Forelimb muscle (tissue), 1 donor: ENCODE data around the gene SIDT2. TPM values are rescaled to one million over a fixed set of nuclear protein-coding genes. Genes with fewer than 3 reads are reported as not detected.

Source experiments
- polyA plus RNA-seq: library from polyadenylated mRNA; unstranded; fragments of 120-200 nt; gene quantifications from one replicate; pipeline ENCODE4 v1.2.1, GENCODE V29; 2013; ENCODE audit not compliant: insufficient read length

Gene SIDT2
- polyA plus RNA-seq, 1 donor: 37.0 TPM

Other genes with a start within 250 kb of the SIDT2 start
- gene SIK3, start 80.3 kb upstream of the SIDT2 start, polyA plus RNA-seq: 36.5 TPM
- 46.8 TPM for gene PAFAH1B2, start 34.5 kb upstream of the SIDT2 start, polyA plus RNA-seq
- 75.4 TPM for gene TAGLN, start 20.6 kb downstream of the SIDT2 start, polyA plus RNA-seq
- 25.4 TPM for gene PCSK7, start 53.3 kb downstream of the SIDT2 start, polyA plus RNA-seq
- gene RNF214, start 53.9 kb downstream of the SIDT2 start, polyA plus RNA-seq: 17.8 TPM
- gene BACE1-AS, start 112.6 kb downstream of the SIDT2 start, polyA plus RNA-seq: 11.9 TPM
- 35.4 TPM for gene BACE1, start 137.5 kb downstream of the SIDT2 start, polyA plus RNA-seq
- 13.7 TPM for gene CEP164, start 149.1 kb downstream of the SIDT2 start, polyA plus RNA-seq